GM23338 (cell line): ENCODE measurements around the gene CDC42BPA. TPM values are rescaled to one million over a fixed set of nuclear protein-coding genes. Genes with fewer than 3 reads are reported as not detected.

ENCODE experiments used
- ATAC-seq: fragments of 200-7000 bp; cut with Tn5 transposase; 3 replicates; pipeline ENCODE4 v1.9.1; 2020
- DNase-seq: peaks from one replicate; pipeline ENCODE4 v3.0.0-alpha.2; 2015; ENCODE audit warnings: low spot score
- H2AFZ ChIP-seq: fragments of 200-600 bp; sonication (generic); 2 replicates; pipeline ENCODE4 v1.8.0; 2016; ENCODE audit warnings: antibody characterized with exemption, mild to moderate bottlenecking, moderate library complexity
- H3F3A ChIP-seq: fragments of 200-600 bp; sonication (generic); replicated peaks from 2 replicates; pipeline ENCODE4 v1.8.0; 2017; ENCODE audit warnings: antibody characterized with exemption, mixed run types, low read depth
- H3K27ac ChIP-seq: fragments of 200-600 bp; sonication (generic); 2 replicates; pipeline ENCODE4 v1.6.1; 2016; ENCODE audit warnings: low read depth
- H3K27me3 ChIP-seq: fragments of 200-600 bp; sonication (generic); 2 replicates; pipeline ENCODE4 v1.8.0; 2016; ENCODE audit warnings: mild to moderate bottlenecking, mixed run types, moderate library complexity; ENCODE audit not compliant: insufficient read depth
- H3K36me3 ChIP-seq: fragments of 200-600 bp; sonication (generic); 2 replicates; pipeline ENCODE4 v1.8.0; 2016; ENCODE audit warnings: mild to moderate bottlenecking; ENCODE audit not compliant: insufficient read depth
- H3K4me1 ChIP-seq: fragments of 200-600 bp; sonication (generic); 2 replicates; pipeline ENCODE4 v1.8.0; 2016; ENCODE audit warnings: mild to moderate bottlenecking, moderate library complexity; ENCODE audit not compliant: insufficient read depth
- H3K4me2 ChIP-seq: fragments of 200-600 bp; sonication (generic); 2 replicates; pipeline ENCODE4 v1.7.1; 2017; ENCODE audit warnings: mixed run types
- H3K4me3 ChIP-seq: fragments of 200-600 bp; sonication (generic); 2 replicates; pipeline ENCODE4 v1.6.1; 2016; ENCODE audit warnings: mixed run types
- H3K79me2 ChIP-seq: fragments of 200-600 bp; sonication (generic); replicated peaks from 2 replicates; pipeline ENCODE4 v1.8.0; 2017; ENCODE audit warnings: mild to moderate bottlenecking; ENCODE audit not compliant: insufficient read depth
- H3K9me2 ChIP-seq: fragments of 200-600 bp; sonication (generic); 2 replicates; pipeline ENCODE4 v1.8.0; 2017; ENCODE audit not compliant: insufficient read depth
- H4K20me1 ChIP-seq: fragments of 200-600 bp; sonication (generic); replicated peaks from 2 replicates; pipeline ENCODE4 v1.8.0; 2017; ENCODE audit warnings: mild to moderate bottlenecking; ENCODE audit not compliant: insufficient read depth
- H3K27ac Mint-ChIP-seq: 2 replicates; pipeline ENCODE4 v1.8.0; 2020; ENCODE audit warnings: inconsistent platforms, mild to moderate bottlenecking, moderate library complexity, mixed read lengths
- H3K27me3 Mint-ChIP-seq: 3 replicates; pipeline ENCODE4 v1.8.0; 2022; ENCODE audit warnings: low read depth, mild to moderate bottlenecking, moderate library complexity, mixed read lengths, inconsistent platforms; ENCODE audit not compliant: insufficient read depth, poor library complexity
- H3K36me3 Mint-ChIP-seq: 3 replicates; pipeline ENCODE4 v1.8.0; 2021; ENCODE audit warnings: low read depth, mild to moderate bottlenecking, inconsistent platforms, moderate library complexity, mixed read lengths
- H3K4me1 Mint-ChIP-seq: 3 replicates; pipeline ENCODE4 v1.8.0; 2020; ENCODE audit warnings: mild to moderate bottlenecking, inconsistent platforms, mixed read lengths
- H3K4me3 Mint-ChIP-seq: 3 replicates; pipeline ENCODE4 v1.8.0; 2021; ENCODE audit warnings: moderate library complexity, mild to moderate bottlenecking, inconsistent platforms, mixed read lengths
- H3K9me3 Mint-ChIP-seq: 3 replicates; pipeline ENCODE4 v1.8.0; 2020; ENCODE audit warnings: moderate library complexity, mild to moderate bottlenecking, inconsistent platforms, mixed read lengths
- CTCF ChIP-seq, 2 experiments: fragments of 200-600 bp in 1 of 2; sonication (generic) in 1 of 2; conservative IDR thresholded peaks; 2 replicates each; pipeline versions ENCODE4 v1.5.1 to v1.6.1; 2016 to 2017; ENCODE audit warnings: antibody characterized with exemption in 2 of 2, low read depth in 2 of 2, mild to moderate bottlenecking in 2 of 2, moderate library complexity in 1 of 2
- EZH2 ChIP-seq: fragments of 200-600 bp; sonication (generic); IDR thresholded peaks from one replicate; pipeline ENCODE4 v1.8.0; 2017; ENCODE audit warnings: antibody characterized with exemption, mild to moderate bottlenecking, low read depth; ENCODE audit not compliant: unreplicated experiment
- EZH2phosphoT487 ChIP-seq: fragments of 200-600 bp; sonication (generic); IDR thresholded peaks from one replicate; pipeline ENCODE4 v1.8.1; 2018; ENCODE audit warnings: antibody characterized with exemption; ENCODE audit not compliant: unreplicated experiment
- JUNB ChIP-seq: IDR thresholded peaks from one replicate; pipeline ENCODE4 v1.6.1; 2016; ENCODE audit warnings: antibody characterized with exemption; ENCODE audit not compliant: unreplicated experiment
- NANOG ChIP-seq: IDR thresholded peaks from 2 replicates; pipeline ENCODE4 v1.6.1; 2016; ENCODE audit warnings: antibody characterized with exemption, borderline replicate concordance
- STAT1 ChIP-seq: IDR thresholded peaks from one replicate; pipeline ENCODE4 v1.6.1; 2016; ENCODE audit warnings: antibody characterized with exemption; ENCODE audit not compliant: unreplicated experiment
- ZNF331 ChIP-seq: fragments of 250-450 bp; sonication (Bioruptor Pico); IDR thresholded peaks from 2 replicates; pipeline ENCODE4 v1.5.0; 2020; ENCODE audit warnings: low read depth, mild to moderate bottlenecking, moderate library complexity
- ZNF462 ChIP-seq: fragments of 250-450 bp; sonication (Bioruptor Pico); IDR thresholded peaks from 2 replicates; pipeline ENCODE4 v1.5.0; 2020; ENCODE audit warnings: mild to moderate bottlenecking, moderate library complexity
- polyA plus RNA-seq: library from polyadenylated mRNA; unstranded; fragments of >200 nt; fragmentation: Nextera tagmentation; extraction: Ambion mirVana; gene quantifications from 2 replicates; pipeline ENCODE4 v1.2.1, GENCODE V29; 2016
- total RNA-seq: library from RNA; depleted of rRNA; stranded (reverse); fragments of >200 nt; shearing (Covaris generic); gene quantifications from 2 replicates; pipeline ENCODE4 v1.2.3, GENCODE V29; 2014

Gene CDC42BPA
- total and polyA plus RNA-seq, 2 experiments from 2014 or later = 17.7 to 40.1 TPM

- Histone ChIP-seq H3K27ac (no peak overlapping the region), H3K4me3 (no peak overlapping the region), H3K36me3 (no peaks in the 10 kb centered on the region; the same call in 1 of the 2 replicates), H3K27me3 (no peaks in the 10 kb centered on the region), H4K20me1 (no peaks in the 10 kb centered on the region), H3F3A (no peaks in the 10 kb centered on the region), H3K79me2 (no peaks in the 10 kb centered on the region), H3K9me2 (no peaks in the 10 kb centered on the region), H2AFZ (no peak overlapping the region), H3K4me1 (no peaks in the 10 kb centered on the region), H3K4me2 (no peak overlapping the region)
- TF ChIP-seq ZNF462 (CRISPR knock-in tag) = no peak
- TF ChIP-seq JUNB = no peak
- TF ChIP-seq ZNF331 (CRISPR knock-in tag) = no peak
- no peak for TF ChIP-seq NANOG
- no peak for TF ChIP-seq EZH2
- no peak for TF ChIP-seq EZH2phosphoT487
- TF ChIP-seq STAT1 = no peak
- TF ChIP-seq CTCF (conservative IDR thresholded peaks at IDR 0.05; ENCODE audit: low read depth in 2 of 2) = no peak
- Mint-ChIP-seq H3K27me3 (peaks cover 2% of the 10 kb centered on the region), H3K4me3 (no peak overlapping the region), H3K36me3 (peaks cover 9% of the 10 kb centered on the region; the same call in 2 of the 3 replicates), H3K9me3 (no peaks in the 10 kb centered on the region), H3K4me1 (peaks cover 3% of the 10 kb centered on the region; the same call in 2 of the 3 replicates), H3K27ac (no peak overlapping the region)
- DNase-seq (no peak), ATAC-seq (no peak)
Observed at GRCh38 chr1:226965581-226966440, 352.5 kb downstream of the CDC42BPA start.
